ENCODE measurements around the gene CAVIN2. TPM values are rescaled to one million over a fixed set of nuclear protein-coding genes. Genes with fewer than 3 reads are reported as not detected.

The CAVIN2 gene
- polyA plus RNA-seq, 1 donor (not counting 4 experiments of a cell fraction or from before 2014, with no cell fraction given): 10.2 TPM

- Histone ChIP-seq H3K79me2 (ENCODE audit: control insufficient read depth, insufficient read depth, low read length) (no peaks in the 10 kb centered on the region), H4K20me1 (ENCODE audit: control insufficient read depth, extremely low read depth, insufficient read depth, low read length) (no peaks in the 10 kb centered on the region), H3K36me3 (ENCODE audit: control insufficient read depth in 2 of 2, extremely low read depth in 1 of 2, insufficient read depth in 2 of 2, low read length in 2 of 2) (no peaks in the 10 kb centered on the region), H3K9me1 (ENCODE audit: control insufficient read depth, extremely low read depth, insufficient read depth, low read length) (no peaks in the 10 kb centered on the region), H3K4me1 (ENCODE audit: control insufficient read depth, extremely low read depth, insufficient read depth, low read length) (no peaks in the 10 kb centered on the region), H3K27me3 (ENCODE audit: control insufficient read depth, extremely low read depth, insufficient read depth, low read length) (no peaks in the 10 kb centered on the region), H3K9ac (ENCODE audit: control insufficient read depth, extremely low read depth, insufficient read depth, low read length) (no peak overlapping the region), H3K4me2 (ENCODE audit: control insufficient read depth, extremely low read depth, insufficient read depth, low read depth, low read length) (no peak overlapping the region), H3K9me3 (ENCODE audit: control insufficient read depth, low read depth, low read length) (no peaks in the 10 kb centered on the region), H3K4me3 (ENCODE audit: control insufficient read depth in 2 of 3, extremely low read depth in 1 of 3, insufficient read depth in 2 of 3, low read depth in 1 of 3, low read length in 3 of 3) (no peak overlapping the region), H3K27ac (ENCODE audit: control insufficient read depth, insufficient read depth, low read length) (no peak overlapping the region), H2AFZ (ENCODE audit: control insufficient read depth, low read length) (no peak overlapping the region)
- DNase-seq (ENCODE audit: low read depth, low spot score) (no peak), FAIRE-seq (no peak)
- dilution Hi-C loops (cut with MboI; ENCODE audit: extremely low pct_ligation_motif_present, low sequenced_read_pairs): no loop called here
- no peak for TF ChIP-seq CTCF (optimal IDR thresholded peaks at IDR 0.05 in 1 of 3, IDR thresholded peaks at IDR 0.05 in 1 of 3, conservative IDR thresholded peaks at IDR 0.05 in 1 of 3; ENCODE audit: extremely low read depth in 1 of 3, insufficient read depth in 2 of 3, low read length in 3 of 3)
- TF ChIP-seq EZH2 (IDR thresholded peaks at IDR 0.05; ENCODE audit: low read length): no peak
These were observed 7.0 kb upstream of the CAVIN2 start for GRCh38 chr2:191853843-191854242.

GRCh38 chr2:191851158-191851557 lies 4.3 kb upstream of the CAVIN2 start:
- DNase-seq (ENCODE audit: low read depth, low spot score) (no peak), FAIRE-seq (no peak)
- Histone ChIP-seq H3K4me3 (ENCODE audit: control insufficient read depth in 2 of 3, extremely low read depth in 1 of 3, insufficient read depth in 2 of 3, low read depth in 1 of 3, low read length in 3 of 3) (no peak overlapping the region), H3K4me1 (ENCODE audit: control insufficient read depth, extremely low read depth, insufficient read depth, low read length) (peaks cover 18% of the 10 kb centered on the region), H4K20me1 (ENCODE audit: control insufficient read depth, extremely low read depth, insufficient read depth, low read length) (no peaks in the 10 kb centered on the region), H3K27ac (ENCODE audit: control insufficient read depth, insufficient read depth, low read length) (no peak overlapping the region), H3K27me3 (ENCODE audit: control insufficient read depth, extremely low read depth, insufficient read depth, low read length) (no peaks in the 10 kb centered on the region), H3K9me3 (ENCODE audit: control insufficient read depth, low read depth, low read length) (no peaks in the 10 kb centered on the region), H3K9ac (ENCODE audit: control insufficient read depth, extremely low read depth, insufficient read depth, low read length) (no peak overlapping the region), H3K79me2 (ENCODE audit: control insufficient read depth, insufficient read depth, low read length) (no peaks in the 10 kb centered on the region), H2AFZ (ENCODE audit: control insufficient read depth, low read length) (no peak overlapping the region), H3K9me1 (ENCODE audit: control insufficient read depth, extremely low read depth, insufficient read depth, low read length) (no peaks in the 10 kb centered on the region), H3K4me2 (ENCODE audit: control insufficient read depth, extremely low read depth, insufficient read depth, low read depth, low read length) (no peak overlapping the region), H3K36me3 (ENCODE audit: control insufficient read depth in 2 of 2, extremely low read depth in 1 of 2, insufficient read depth in 2 of 2, low read length in 2 of 2) (no peaks in the 10 kb centered on the region)
- dilution Hi-C loops (cut with MboI; ENCODE audit: extremely low pct_ligation_motif_present, low sequenced_read_pairs): no loop called here
- no peak for TF ChIP-seq CTCF (optimal IDR thresholded peaks at IDR 0.05 in 1 of 3, IDR thresholded peaks at IDR 0.05 in 1 of 3, conservative IDR thresholded peaks at IDR 0.05 in 1 of 3; ENCODE audit: extremely low read depth in 1 of 3, insufficient read depth in 2 of 3, low read length in 3 of 3)
- TF ChIP-seq EZH2 (IDR thresholded peaks at IDR 0.05; ENCODE audit: low read length): no peak

Measured in keratinocyte (primary cell).